ENCODE data around the gene DIRAS1.
"Not testable (repeated sequence)": the region's sequence is repeated elsewhere in the genome, so short reads cannot be mapped to it uniquely, and the experiment has no call there.

The DIRAS1 gene

DNA sequence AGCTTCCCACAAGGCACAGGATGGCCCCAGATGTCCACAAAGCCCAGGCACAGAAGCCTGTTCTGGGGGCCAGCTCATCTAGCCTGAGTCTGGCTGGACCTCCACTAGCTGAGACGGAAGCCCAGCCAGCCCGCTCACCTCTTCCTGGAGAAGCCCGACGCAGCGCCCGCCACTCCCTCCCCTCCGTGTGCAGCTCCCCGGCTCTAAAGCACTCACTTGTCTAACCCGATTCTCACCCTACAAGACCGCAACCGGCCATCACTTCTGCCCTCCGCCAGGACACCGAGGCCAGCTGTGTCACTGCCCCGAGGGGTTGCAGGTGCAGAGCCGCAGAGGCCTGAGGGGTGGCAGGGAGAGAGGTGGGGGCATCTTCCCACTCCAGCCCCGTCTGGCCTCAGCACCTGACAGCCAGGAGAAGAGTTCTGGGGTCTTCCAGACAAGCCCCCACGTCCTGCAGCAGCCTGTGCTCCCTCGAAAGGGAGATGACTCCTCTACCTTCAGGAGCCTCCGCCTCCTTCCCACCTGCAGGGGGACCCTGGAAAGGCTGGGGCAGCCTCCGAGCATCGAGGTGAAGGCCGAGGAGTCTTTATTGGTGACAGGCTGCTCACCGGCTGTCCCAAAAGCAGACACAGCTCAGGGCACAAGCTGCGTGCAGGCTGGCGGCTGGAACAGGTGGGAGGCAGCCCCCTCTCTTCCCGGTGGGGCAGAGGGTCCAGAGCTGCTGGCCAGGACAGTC is 5.9 kb upstream of the DIRAS1 start:
- no peak for DNase-seq (ENCODE audit: low read depth)

DNA sequence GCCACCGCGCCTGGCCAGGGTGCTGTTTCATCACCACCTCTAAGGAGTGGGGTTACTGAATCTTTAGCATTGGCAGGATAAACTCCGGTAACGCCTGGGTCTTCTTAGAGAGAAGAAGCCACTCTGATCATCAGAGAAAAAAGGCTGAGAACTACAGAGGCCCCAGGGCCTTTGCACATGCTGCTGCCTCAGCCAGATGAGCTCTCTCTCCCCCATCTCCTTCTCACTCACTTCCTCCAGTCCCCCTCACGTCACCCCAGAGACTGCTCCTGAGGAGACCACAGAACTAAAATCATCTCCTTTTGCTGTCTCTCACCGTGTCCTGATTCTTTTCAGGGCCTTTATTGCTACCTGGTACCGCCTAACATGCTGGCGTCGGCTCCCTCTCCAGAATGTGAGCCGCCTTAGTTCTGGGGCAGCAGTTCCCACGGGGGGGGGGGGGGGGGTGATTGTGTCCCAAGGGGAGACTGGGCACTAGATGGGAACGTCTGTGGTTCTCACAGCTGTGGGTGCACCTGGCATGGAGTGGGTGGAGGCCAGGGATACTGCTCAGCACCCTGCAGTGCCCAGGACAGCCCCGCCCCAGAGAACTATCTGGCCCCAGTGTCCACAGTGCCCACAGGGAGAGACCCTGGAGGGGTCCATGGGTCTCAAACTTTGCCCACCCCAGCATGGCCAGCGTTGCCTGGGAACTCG is 5.1 kb upstream of the DIRAS1 start:
- no peak for DNase-seq (ENCODE audit: low read depth)

DNA sequence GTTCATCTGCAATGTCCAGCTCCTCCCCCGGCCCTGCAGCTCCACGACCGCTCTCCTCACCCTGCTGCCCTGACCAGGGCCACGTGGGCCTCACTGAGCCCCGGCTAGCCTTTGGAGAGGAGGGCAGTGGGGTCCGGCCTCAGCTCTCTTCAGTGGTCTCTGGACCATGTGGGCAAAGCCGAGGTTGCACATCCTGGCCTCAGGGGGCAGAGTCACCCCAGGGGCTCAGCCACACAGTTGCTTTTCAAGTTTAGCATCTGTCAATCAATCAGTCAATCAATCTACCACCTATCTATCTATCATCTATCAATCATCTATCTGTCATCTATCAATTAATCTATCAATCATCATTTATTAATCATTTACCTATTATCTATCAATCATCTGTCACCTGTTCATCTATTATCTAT is 3.0 kb upstream of the DIRAS1 start:
- no peak for DNase-seq (ENCODE audit: low read depth)

DNA sequence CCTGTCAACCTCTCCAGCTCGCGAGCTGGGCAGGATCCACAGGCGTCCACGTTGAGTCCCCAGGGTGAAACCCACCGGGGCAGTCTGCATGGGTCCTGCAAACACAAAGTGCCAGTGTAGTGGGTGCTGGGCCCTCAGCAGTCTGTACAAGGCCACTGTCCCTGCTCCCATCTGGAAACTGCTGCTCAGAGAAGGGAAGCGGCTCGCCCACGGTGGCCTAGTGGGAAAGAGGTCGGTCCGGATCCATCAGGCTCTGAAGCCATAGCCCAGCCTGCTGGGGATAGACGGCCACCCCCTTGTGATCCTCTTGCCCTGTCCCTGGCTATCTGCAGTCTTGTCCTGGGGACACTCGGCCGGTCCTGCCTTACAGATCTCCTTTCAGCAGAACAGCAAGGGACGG is 2.6 kb upstream of the DIRAS1 start:
- no peak for DNase-seq (ENCODE audit: low read depth)

DNA sequence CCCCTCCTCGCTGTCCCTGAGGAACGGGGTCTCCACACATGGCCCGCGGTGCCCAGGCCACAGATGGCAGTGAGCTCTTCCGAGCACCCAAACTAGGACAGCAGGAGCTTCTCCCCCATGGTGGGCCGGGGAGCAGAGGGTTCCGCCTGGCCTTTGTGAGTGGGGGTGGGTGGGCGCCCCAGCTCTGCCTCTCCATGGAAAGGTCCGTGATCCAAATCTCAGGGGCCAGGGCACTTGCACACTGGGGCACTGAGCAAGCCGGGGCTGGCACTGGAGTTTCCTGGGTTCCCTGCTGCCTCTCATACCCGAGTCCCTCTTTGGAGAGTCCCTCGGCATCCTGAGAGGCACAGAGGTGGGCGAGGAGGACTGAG is 2.2 kb upstream of the DIRAS1 start:
- no peak for DNase-seq (ENCODE audit: low read depth)

DNA sequence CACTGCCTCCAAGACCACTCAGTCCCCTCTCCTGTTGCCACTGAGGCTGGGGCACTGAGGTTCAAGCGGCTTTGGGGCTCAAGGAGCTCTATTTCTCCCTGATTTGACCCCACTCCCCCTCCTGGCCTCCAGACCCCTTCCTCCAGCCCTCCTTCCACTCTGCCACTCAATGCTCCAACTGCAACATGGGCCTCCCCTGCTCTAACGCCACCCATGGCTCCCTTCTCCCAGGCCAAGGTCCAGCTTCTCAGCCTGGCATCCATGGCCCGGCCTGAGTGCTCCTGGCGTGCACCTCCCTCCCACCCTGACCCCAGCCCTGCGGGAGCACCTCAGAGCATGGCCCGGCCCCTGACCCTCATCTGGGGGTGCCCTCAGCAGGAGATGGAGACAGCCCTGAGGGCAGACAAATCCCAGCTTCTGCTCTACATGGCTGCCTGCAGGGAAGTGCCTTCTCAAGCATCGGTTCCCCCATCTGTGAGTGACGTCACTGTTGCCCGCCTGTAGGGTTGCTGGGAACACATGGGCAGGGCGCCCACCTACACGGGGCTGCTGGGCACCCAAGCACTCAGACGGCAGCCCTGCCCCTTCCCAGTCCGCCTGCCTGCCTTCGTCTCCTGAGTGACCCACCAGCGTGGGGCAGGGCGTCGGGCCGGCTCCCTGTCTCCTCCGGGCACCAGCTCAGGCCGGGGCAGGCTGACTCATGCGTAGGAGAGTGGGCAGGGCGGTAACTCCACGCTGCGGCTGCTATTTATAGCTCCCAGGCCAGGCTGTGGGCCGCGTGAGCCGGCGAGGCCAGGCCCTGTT is 1.6 kb upstream of the DIRAS1 start:
- no peak for DNase-seq (ENCODE audit: low read depth)

DNA sequence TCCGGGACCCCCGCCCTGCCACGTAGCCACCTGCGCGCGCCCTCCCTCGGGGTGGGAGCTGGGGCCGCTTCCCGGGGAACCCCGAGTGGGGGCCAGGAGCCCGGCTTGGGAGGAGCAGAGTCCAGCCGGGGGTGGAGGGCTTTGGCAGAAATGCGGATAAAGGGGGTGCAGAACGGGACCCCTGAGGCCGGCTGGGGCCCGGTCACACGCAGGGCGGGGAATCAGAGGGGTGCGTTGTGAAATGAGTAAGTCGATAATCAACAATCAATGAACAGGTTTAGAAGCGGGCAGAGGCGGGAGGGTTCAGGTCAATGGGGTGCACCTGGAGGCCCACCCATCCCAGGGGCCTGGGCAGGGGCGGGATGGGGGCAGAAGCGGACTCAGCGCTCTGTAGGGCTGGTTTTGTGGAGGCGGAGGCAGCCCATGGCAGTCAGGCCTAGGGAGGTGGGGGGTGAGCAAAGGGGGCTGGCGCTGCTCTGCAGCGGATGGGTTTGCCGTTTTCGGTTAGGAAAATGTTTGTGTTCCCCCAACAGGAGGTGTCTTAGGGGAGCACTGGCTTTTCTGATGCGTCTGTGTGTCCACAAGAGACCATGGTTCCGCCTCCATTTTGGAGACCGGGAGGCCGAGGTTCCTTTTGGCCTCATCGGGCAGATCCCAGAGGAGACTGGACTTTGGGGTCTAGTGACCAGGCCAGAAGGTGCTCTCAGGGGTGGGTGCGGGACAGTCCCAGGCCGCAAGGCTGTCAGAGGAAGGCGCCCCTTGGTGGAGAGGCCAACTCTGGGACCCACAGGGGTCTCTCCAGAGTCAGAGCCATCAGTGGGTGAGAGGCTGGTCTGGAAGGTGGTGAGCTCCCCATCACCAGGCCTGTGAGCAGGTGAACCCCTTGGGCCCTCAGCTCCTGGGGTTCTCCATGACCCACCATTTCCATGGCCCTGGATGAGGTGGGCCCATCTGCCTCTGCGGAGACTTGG is 683 bp upstream of the DIRAS1 start:
- DNase-seq (ENCODE audit: low read depth), result no peak

DNA sequence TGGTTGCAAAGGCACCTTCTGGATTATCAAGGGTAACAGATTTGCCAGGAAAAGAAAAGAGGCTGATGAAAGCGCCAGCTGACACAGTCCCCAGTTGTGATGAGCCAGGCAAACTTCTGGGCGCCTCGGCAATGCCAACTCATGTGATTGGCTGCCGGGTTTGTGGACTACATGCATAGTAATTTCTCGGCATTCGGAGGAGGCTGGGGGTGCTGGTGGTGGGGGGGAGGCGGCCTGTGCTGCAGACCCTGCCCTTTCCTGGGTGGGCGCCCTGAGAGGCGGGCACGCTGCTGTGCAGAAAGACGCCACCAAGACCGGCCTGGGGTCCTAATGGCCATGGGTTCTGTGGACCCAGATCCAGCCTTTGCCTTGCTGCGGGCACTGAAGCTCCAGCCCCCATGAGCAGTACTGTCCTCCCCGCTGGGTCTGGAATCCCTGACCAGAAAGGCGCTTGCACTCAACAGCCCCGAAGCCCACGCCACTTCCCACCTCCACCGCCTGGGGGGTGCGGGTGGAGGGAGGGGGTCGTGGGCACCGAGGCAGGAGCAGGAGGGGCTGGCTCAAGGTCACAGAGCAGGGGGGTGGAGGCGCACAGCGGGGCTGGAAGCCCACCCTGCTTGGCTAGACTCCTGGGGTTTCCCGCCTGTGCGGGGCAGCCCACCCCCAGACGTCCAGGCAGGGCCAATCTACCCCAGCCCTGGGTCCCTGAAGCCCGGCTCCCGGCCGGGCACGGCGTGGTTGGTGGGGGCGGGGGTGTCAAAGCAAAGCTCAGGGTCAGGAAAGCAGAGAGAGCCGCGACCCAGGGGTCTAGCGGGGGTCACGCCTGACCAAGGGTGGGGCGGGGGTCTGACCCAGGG is 1.0 kb downstream of the DIRAS1 start:
- DNase-seq (ENCODE audit: low read depth), result no peak

DNA sequence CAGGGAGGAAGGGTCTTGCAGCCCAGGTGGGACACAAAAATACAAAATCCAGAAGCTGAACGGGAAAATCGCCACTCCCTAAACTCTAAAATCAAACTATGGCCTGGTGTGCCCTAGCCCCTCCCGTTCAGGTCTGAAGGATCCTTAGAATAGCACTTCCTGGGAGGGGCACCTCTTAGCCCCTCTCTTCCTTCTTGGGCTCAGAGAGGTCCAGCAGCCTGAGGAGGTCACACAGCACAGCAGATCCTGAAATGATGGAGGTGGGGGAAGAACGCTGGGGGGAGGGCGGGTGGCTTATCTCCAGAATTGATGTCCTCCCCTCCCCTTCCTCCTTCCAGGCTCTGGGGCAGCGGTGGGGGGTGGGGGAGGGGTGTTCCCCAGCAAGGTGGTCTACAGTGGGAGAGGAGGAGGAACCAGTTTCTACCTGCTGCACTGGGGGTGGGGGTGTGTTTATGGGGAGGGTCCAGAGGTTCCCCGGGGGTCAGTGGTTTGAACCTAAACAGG is 1.9 kb downstream of the DIRAS1 start:
- DNase-seq (ENCODE audit: low read depth), result no peak

DNA sequence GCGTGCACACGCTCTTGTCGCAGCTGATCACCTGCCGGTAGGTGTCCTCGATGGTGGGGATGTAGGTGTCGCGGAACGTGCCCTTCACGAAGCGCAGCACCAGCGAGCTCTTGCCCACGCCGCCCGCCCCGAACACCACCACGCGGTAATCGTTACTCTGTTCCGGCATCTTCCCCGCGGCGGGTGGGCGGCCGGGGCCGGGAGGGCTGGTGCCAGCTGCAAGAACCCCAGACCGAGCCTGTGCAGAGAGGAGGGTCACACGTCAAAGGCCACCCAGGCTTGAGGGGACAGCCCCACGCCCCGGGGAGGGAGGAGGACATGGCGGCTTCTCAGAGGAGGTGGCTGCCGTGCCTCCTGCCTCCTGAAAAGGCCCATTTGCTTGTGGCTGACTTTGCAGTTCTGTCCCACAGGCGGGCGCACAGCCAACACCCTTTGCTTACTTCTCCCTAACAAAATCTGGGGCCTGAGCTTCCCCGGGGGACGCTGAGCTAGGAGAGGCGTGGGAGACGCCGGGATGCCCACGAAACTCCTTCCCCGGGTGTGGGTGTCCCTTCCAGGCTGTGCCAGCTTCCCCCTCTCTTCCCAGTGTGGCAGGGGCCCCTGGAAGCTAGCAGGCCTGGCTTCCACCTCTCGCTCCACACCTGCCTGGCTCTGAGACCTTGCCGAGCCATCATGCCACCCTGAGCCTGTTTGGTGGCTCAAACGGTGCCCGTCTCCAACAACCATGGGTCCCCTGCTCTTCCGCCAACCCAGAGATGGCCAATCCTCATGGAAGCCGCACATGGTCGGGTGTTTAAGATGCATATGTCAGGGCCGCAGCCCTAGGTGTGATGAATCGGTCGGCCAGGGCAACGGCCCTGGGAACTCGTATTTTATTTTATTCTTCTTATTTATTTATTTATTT is 3.3 kb downstream of the DIRAS1 start:
- DNase-seq (ENCODE audit: low read depth), result no peak

DNA sequence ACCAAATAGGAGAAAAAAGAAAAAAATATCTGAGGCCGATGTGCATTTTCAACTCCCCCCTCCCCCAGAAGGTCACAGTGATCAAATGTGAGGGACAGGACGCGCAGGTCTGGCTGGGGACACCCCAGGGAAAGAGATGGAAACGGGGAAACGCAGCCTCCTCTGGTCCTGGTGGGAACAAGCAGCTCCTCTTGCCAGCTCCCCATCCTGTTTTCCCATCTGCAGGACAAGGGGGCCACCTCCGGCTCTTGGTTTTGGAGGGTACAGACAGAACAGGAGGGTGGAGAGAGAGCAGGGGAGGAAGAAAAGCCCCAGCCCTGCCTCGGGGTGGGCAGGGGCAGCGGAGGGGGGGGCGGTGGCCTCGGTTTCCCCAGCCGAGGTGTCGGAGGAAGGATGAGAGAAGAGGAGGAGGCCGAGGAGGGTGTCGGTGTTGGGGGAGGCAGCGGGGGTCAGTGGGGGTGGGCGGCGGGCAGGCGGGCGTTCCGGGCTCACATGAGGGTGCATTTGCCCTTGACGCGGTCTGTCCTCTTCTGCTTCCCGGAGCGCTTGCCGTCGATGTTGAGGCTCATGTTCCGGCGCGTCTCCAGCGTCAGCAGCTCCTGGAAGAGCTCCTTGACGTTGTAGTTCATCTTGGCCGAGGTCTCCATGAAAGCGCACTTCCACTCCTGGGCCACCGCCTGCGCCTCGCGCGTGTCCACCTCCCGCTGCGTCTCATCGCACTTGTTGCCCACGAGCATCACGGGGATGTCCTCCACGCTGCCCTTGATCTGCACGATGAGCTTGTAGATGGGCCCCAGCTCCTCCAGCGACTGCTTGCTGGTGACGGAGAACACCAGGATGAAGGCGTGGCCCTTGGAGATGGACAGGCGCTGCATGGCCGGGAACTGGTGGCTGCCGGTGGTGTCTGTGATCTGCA is 4.2 kb downstream of the DIRAS1 start:
- no peak for DNase-seq (ENCODE audit: low read depth)

DNA sequence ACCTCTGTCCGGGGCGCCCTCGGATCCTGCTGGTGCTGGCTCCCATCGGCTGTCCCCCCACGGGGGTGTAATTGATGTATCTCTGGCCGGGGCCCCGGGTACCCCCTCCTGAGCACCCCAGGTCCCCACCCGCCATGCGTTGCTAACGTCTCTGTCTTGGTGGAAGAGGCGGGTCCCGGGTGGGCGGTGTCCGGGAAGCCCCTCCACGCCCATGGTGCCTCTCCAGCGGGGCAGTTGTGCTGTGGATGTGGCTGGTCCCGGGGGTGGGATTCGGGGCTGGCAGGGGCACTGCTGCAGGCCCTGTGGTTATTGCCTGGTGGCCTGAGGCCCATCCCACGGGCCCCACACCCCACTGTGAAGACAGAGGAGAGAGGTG is 4.9 kb downstream of the DIRAS1 start:
- no peak for DNase-seq (ENCODE audit: low read depth)

DNA sequence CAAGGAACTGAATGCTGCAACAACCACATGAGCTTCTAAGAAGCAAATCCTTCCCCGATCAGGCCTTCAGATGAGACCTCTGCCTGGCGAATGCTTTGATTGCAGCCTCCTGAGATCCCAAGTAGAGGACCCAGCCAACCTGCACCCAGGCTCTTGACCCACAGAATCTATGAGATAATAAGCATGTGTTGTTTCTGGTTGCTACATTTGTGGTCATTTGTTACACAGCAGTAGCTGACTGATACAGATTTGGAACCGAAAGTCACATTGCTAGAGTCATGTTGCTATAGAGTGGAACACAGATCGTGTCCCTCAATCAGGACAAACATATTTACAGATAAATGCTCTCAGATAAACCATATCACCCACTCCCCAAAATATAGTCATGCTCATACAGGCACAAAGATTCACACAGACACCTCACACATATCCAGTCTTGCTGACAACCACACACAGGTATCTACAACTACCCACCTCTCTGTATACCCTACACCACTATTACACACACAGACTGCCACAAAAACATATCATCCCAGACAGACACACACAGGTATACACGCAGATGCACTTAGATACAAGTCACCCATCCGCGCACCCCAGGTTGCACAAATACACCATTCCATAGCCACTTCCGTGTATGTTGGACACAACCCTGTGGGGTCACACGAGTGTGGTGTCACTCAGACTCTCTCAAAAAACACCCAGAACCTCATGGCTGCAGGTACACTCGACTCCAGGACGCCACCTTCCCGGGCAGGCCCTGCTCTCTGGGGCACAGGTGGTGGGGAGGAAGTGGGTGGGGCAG is 5.5 kb downstream of the DIRAS1 start:
- DNase-seq (ENCODE audit: low read depth), result no peak

DNA sequence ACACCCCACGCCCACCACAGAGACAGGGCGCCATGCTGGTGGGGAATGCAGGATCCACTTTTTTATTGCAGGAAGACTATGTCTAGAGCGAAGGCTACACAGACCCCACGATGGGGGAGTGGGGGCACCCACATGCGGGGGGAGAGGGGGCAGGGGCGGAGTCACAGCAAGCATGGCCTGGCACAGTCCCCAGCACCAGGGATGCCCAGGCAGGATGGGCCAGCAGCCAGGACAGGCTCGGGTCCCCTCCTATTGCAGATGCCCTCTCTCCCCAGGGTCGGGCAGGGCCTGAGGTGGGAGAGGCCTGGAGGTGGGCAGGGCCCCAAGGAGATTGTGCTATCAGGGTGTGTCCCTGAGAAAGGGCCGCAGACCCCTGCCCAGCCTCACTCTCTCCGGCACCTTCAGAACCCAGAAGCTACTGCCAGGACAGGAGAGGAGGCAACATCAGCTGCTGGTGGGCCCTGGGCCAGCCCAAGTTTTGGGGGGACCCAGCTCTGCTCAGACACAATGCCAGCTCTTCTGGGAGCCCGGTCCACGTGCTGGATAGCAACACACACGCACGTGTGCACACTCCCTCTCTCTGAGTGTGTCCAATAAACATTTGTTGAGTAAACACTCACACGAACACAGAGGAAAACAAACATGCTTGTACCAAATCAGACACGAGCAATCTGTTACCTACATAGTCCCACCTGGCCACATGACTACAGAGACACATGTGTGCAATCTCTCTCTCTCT is 6.5 kb downstream of the DIRAS1 start:
- DNase-seq (ENCODE audit: low read depth), result no peak

DNA sequence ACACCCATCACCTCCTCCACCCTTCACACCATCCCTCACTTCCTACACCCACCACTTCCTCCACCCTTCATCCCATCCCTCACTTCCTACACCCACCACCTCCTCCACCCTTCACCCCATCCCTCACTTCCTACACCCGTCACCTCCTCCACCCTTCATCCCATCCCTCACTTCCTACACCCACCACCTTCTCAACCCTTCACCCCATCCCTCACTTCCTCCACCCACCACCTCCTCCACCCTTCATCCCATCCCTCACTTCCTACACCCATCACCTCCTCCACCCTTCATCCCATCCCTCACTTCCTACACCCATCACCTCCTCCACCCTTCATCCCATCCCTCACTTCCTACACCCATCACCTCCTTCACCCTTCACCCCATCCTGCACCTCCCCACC is 7.1 kb downstream of the DIRAS1 start:
- not testable (repeated sequence) for DNase-seq (ENCODE audit: low read depth)

DNA sequence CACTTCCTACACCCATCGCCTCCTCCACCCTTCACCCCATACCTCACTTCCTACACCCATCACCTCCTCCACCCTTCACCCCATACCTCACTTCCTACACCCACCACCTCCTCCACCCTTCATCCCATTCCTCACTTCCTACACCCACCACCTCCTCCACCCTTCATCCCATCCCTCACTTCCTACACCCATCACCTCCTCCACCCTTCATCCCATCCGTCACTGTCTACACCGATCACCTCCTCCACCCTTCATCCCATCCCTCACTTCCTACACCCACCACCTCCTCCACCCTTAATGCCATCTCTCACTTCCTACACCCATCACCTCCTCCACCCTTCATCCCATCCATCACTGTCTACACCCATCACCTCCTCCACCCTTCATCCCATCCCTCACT is 8.0 kb downstream of the DIRAS1 start:
- not testable (repeated sequence) for DNase-seq (ENCODE audit: low read depth)

DNA sequence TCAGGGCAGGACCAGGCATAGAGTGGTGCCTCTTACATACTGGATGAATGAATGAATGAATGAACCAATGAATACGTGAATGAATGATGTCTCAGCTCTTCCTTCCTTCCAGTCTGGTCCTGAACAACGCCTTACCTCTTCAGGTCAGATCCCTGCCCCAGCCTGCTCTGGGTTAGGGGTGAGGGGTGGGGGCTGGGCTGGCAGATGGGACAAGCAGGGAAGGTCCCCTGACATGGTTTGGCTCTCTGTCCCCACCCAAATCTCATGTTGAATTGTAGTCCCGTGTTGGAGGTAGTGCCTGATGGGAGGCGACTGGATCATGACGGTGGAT is 9.3 kb downstream of the DIRAS1 start:
- no peak for DNase-seq (ENCODE audit: low read depth)
